H1 (cell line): ENCODE data around the gene TPMT. TPM values are rescaled to one million over a fixed set of nuclear protein-coding genes. Genes with fewer than 3 reads are reported as not detected.

Source experiments
- ASH2L ChIP-seq: fragments of 200-600, 300-600 bp; sonication (generic); IDR thresholded peaks from one replicate; pipeline ENCODE4 v1.7.1; 2017; ENCODE audit warnings: low read length
- CBX5 ChIP-seq: fragments of 300-800, 300-1000 bp; sonication (generic); IDR thresholded peaks from 2 replicates; pipeline ENCODE4 v1.7.1; 2016; ENCODE audit warnings: antibody characterized with exemption, low read length, low read depth
- HDAC2 ChIP-seq, 2 experiments: fragments of 300-600 bp in 1 of 2; sonication (generic) in 1 of 2; IDR thresholded peaks; 2 replicates each; pipeline ENCODE4 v1.6.1; 2011 to 2012; ENCODE audit warnings: low read depth in 2 of 2, low read length in 2 of 2, mild to moderate bottlenecking in 2 of 2, moderate library complexity in 2 of 2, borderline replicate concordance in 1 of 2, inconsistent platforms in 1 of 2
- KDM4A ChIP-seq: IDR thresholded peaks from one replicate; pipeline ENCODE4 v1.7.1; 2012; ENCODE audit warnings: low read depth, mild to moderate bottlenecking, moderate library complexity, low read length, inconsistent platforms; ENCODE audit not compliant: severe bottlenecking
- POU5F1 ChIP-seq: IDR thresholded peaks from 2 replicates; pipeline ENCODE4 v1.6.1; 2011; ENCODE audit warnings: low read depth, mild to moderate bottlenecking, low read length, moderate library complexity
- RXRA ChIP-seq: IDR thresholded peaks from 2 replicates; pipeline ENCODE4 v1.6.1; 2011; ENCODE audit warnings: low read depth, mild to moderate bottlenecking, low read length, moderate library complexity; ENCODE audit not compliant: insufficient read depth
- SRF ChIP-seq: IDR thresholded peaks from 2 replicates; pipeline ENCODE4 v1.6.1; 2011; ENCODE audit warnings: mild to moderate bottlenecking, low read depth, low read length, moderate library complexity
- TAF7 ChIP-seq: optimal IDR thresholded peaks from 2 replicates; pipeline ENCODE3; 2011; ENCODE audit warnings: low read depth, mild to moderate bottlenecking, inconsistent platforms, low read length, moderate library complexity, borderline replicate concordance
- polyA plus RNA-seq, 7 experiments: library from polyadenylated mRNA; depleted of rRNA in 3 of 7; stranded (reverse) in 5 of 7; unstranded in 2 of 7; fragments of >200 nt in 5 of 7; fragments of 200-250 nt in 2 of 7; gene quantifications; 1 replicate in 5 of 7; 2 replicates in 1 of 7; 4 replicates in 1 of 7; pipeline versions ENCODE4 v1.2.1 to v1.2.3, GENCODE V29; 2011 to 2013; ENCODE audit warnings: missing spikeins in 2 of 7, mixed read lengths in 2 of 7
- total RNA-seq: library from RNA; stranded (reverse); fragmentation: NEBNext Ultra II Directional; extraction: Animal tissue kit (Norgen Biotek cat#: 25700); gene quantifications from 2 replicates; pipeline ENCODE4 v1.2.1, GENCODE V29; 2021
- TF ChIP-seq, protein P1 (sequence below): fragments of 300-600 bp; sonication (generic); IDR thresholded peaks from 2 replicates; pipeline ENCODE4 v1.7.1; 2012; ENCODE audit warnings: low read length, moderate library complexity, mild to moderate bottlenecking, inconsistent platforms; ENCODE audit not compliant: insufficient replicate concordance
- TF ChIP-seq, protein P2 (sequence below): IDR thresholded peaks from 2 replicates; pipeline ENCODE4 v1.6.1; 2011; ENCODE audit warnings: low read depth, mild to moderate bottlenecking, low read length; ENCODE audit not compliant: insufficient read depth

The TPMT gene
- total and polyA plus RNA-seq, 2 of the 8 experiments (the other 6 are each of a cell fraction or from before 2014, with no cell fraction given), result 12.3 to 17.2 TPM

DNA sequence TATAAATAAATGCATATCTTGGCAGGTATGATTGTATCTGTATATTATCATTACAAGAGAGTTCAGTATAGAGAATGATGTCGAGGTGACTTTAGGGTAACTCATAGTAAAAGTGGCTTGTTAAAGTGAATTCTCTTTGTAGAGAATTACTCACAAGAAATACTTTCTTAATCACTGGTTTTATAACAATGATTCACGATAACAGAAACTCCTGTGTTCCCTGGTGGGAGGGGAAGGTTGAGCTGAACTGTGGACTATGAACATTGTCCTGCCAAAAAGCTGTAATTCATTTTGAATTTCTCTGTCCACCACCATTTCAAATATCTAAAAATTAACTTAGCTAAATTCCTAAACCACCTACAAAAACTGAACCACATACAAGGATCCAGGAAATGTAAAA, 7.7 kb downstream of the TPMT start (continued):
- TF ChIP-seq, protein P1, sequence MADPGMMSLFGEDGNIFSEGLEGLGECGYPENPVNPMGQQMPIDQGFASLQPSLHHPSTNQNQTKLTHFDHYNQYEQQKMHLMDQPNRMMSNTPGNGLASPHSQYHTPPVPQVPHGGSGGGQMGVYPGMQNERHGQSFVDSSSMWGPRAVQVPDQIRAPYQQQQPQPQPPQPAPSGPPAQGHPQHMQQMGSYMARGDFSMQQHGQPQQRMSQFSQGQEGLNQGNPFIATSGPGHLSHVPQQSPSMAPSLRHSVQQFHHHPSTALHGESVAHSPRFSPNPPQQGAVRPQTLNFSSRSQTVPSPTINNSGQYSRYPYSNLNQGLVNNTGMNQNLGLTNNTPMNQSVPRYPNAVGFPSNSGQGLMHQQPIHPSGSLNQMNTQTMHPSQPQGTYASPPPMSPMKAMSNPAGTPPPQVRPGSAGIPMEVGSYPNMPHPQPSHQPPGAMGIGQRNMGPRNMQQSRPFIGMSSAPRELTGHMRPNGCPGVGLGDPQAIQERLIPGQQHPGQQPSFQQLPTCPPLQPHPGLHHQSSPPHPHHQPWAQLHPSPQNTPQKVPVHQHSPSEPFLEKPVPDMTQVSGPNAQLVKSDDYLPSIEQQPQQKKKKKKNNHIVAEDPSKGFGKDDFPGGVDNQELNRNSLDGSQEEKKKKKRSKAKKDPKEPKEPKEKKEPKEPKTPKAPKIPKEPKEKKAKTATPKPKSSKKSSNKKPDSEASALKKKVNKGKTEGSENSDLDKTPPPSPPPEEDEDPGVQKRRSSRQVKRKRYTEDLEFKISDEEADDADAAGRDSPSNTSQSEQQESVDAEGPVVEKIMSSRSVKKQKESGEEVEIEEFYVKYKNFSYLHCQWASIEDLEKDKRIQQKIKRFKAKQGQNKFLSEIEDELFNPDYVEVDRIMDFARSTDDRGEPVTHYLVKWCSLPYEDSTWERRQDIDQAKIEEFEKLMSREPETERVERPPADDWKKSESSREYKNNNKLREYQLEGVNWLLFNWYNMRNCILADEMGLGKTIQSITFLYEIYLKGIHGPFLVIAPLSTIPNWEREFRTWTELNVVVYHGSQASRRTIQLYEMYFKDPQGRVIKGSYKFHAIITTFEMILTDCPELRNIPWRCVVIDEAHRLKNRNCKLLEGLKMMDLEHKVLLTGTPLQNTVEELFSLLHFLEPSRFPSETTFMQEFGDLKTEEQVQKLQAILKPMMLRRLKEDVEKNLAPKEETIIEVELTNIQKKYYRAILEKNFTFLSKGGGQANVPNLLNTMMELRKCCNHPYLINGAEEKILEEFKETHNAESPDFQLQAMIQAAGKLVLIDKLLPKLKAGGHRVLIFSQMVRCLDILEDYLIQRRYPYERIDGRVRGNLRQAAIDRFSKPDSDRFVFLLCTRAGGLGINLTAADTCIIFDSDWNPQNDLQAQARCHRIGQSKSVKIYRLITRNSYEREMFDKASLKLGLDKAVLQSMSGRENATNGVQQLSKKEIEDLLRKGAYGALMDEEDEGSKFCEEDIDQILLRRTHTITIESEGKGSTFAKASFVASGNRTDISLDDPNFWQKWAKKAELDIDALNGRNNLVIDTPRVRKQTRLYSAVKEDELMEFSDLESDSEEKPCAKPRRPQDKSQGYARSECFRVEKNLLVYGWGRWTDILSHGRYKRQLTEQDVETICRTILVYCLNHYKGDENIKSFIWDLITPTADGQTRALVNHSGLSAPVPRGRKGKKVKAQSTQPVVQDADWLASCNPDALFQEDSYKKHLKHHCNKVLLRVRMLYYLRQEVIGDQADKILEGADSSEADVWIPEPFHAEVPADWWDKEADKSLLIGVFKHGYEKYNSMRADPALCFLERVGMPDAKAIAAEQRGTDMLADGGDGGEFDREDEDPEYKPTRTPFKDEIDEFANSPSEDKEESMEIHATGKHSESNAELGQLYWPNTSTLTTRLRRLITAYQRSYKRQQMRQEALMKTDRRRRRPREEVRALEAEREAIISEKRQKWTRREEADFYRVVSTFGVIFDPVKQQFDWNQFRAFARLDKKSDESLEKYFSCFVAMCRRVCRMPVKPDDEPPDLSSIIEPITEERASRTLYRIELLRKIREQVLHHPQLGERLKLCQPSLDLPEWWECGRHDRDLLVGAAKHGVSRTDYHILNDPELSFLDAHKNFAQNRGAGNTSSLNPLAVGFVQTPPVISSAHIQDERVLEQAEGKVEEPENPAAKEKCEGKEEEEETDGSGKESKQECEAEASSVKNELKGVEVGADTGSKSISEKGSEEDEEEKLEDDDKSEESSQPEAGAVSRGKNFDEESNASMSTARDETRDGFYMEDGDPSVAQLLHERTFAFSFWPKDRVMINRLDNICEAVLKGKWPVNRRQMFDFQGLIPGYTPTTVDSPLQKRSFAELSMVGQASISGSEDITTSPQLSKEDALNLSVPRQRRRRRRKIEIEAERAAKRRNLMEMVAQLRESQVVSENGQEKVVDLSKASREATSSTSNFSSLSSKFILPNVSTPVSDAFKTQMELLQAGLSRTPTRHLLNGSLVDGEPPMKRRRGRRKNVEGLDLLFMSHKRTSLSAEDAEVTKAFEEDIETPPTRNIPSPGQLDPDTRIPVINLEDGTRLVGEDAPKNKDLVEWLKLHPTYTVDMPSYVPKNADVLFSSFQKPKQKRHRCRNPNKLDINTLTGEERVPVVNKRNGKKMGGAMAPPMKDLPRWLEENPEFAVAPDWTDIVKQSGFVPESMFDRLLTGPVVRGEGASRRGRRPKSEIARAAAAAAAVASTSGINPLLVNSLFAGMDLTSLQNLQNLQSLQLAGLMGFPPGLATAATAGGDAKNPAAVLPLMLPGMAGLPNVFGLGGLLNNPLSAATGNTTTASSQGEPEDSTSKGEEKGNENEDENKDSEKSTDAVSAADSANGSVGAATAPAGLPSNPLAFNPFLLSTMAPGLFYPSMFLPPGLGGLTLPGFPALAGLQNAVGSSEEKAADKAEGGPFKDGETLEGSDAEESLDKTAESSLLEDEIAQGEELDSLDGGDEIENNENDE, result no peak
- TF ChIP-seq KDM4A, result no peak
- TF ChIP-seq CBX5, result no peak
- TF ChIP-seq ASH2L, result no peak
- no peak for TF ChIP-seq SRF
- TF ChIP-seq TAF7, result no peak
- TF ChIP-seq POU5F1, result no peak
- TF ChIP-seq, protein P2, sequence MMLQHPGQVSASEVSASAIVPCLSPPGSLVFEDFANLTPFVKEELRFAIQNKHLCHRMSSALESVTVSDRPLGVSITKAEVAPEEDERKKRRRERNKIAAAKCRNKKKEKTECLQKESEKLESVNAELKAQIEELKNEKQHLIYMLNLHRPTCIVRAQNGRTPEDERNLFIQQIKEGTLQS, result no peak
- no peak for TF ChIP-seq HDAC2 (IDR thresholded peaks at IDR 0.05; ENCODE audit: borderline replicate concordance in 1 of 2, low read depth in 2 of 2, low read length in 2 of 2)
- TF ChIP-seq RXRA, result no peak
